ENCODE data around the gene ASCC2. TPM values are rescaled to one million over a fixed set of nuclear protein-coding genes. Genes with fewer than 3 reads are reported as not detected.

The ASCC2 gene
- total and polyA plus RNA-seq, 10 donors: 34.1 to 89.0 (median 62.9) TPM

DNA sequence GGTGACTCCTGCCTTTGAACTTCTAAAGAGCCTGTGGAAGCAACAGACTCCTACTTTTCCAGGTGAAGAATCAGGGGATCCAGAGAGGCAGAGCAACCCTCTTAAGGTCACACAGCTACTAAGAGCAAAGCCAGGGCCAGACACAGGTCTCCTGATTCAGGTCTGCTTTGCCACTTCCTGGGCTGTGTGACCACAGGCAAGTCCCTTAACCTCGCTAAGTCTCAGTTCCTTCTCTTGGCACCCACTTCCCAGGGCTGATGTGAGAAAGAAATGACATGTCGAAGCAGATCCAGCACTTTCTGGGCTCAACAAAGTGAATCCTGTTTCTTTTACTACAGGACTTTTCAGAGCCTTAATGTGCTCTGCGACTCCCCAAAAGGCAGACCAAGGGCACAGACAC is 40.7 kb downstream of the ASCC2 start:
- Histone ChIP-seq H3K27ac (peak overlapping the region in 3 of 8 donors; percentile 34 to 83 (median 76)), H3K4me1 (peaks cover 11 to 42% (median 26%) of the 10 kb centered on the region in 6 donors), H3K36me3 (peaks cover 5 to 100% (median 83%) of the 10 kb centered on the region in 6 donors), H3K4me3 (no peak overlapping the region), H3K27me3 (replicated peaks in 1 of 7) (no peaks in the 10 kb centered on the region), H3K9me3 (no peaks in the 10 kb centered on the region)
- 53 to 83% (median 72%) methylated on average over 3 of the region's 3 CpGs for WGBS, 5 donors
- intact Hi-C loops (cut with DNase I; ENCODE audit: low total_unique reads): no loop called here
- DNase-seq: no peak
- TF ChIP-seq, protein P1, sequence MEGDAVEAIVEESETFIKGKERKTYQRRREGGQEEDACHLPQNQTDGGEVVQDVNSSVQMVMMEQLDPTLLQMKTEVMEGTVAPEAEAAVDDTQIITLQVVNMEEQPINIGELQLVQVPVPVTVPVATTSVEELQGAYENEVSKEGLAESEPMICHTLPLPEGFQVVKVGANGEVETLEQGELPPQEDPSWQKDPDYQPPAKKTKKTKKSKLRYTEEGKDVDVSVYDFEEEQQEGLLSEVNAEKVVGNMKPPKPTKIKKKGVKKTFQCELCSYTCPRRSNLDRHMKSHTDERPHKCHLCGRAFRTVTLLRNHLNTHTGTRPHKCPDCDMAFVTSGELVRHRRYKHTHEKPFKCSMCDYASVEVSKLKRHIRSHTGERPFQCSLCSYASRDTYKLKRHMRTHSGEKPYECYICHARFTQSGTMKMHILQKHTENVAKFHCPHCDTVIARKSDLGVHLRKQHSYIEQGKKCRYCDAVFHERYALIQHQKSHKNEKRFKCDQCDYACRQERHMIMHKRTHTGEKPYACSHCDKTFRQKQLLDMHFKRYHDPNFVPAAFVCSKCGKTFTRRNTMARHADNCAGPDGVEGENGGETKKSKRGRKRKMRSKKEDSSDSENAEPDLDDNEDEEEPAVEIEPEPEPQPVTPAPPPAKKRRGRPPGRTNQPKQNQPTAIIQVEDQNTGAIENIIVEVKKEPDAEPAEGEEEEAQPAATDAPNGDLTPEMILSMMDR (IDR thresholded peaks at IDR 0.05 in 8 of 11, conservative IDR thresholded peaks at IDR 0.05 in 3 of 11): no peak
- TF ChIP-seq POLR2A (IDR thresholded peaks at IDR 0.05) (no peak), POLR2AphosphoS5 (IDR thresholded peaks at IDR 0.05) (no peak)

DNA sequence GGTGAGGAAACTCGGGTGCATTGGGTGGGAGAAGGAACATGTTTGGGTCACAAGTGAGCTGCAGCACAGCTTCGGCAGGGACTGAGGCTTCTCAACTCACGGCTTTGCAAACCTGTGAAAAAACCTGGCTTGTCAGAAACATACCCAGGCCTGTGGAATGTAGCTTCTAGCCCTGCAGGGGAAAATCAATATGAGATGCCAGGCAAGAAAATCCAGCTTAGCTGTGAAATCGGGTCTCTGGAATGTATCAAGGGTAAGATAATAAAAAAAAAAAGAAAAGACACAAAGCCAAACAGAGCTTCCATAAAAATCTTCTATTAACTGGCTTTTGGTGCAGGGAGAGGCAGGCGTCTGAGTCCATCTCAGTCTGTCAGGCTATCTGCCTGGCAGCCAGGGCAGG is 42.4 kb downstream of the ASCC2 start:
- peaks cover 11 to 42% (median 26%) of the 10 kb centered on the region in 6 donors for H3K4me1 ChIP-seq
- H3K27me3 ChIP-seq (replicated peaks in 1 of 7): no peaks in the 10 kb centered on the region
- intact Hi-C loops (cut with DNase I; ENCODE audit: low total_unique reads): no loop called here
- peaks cover 5 to 100% (median 82%) of the 10 kb centered on the region in 6 donors for H3K36me3 ChIP-seq
- no peak for DNase-seq
- WGBS, 5 donors: 87 to 97% (median 95%) methylated on average over 5 of the region's 5 CpGs
- no peak overlapping the region for H3K4me3 ChIP-seq
- H3K9me3 ChIP-seq: no peaks in the 10 kb centered on the region
- TF ChIP-seq POLR2A (IDR thresholded peaks at IDR 0.05) (no peak), POLR2AphosphoS5 (IDR thresholded peaks at IDR 0.05) (no peak)
- TF ChIP-seq, protein P1 (IDR thresholded peaks at IDR 0.05 in 8 of 11, conservative IDR thresholded peaks at IDR 0.05 in 3 of 11): no peak
- no peak overlapping the region for H3K27ac ChIP-seq

DNA sequence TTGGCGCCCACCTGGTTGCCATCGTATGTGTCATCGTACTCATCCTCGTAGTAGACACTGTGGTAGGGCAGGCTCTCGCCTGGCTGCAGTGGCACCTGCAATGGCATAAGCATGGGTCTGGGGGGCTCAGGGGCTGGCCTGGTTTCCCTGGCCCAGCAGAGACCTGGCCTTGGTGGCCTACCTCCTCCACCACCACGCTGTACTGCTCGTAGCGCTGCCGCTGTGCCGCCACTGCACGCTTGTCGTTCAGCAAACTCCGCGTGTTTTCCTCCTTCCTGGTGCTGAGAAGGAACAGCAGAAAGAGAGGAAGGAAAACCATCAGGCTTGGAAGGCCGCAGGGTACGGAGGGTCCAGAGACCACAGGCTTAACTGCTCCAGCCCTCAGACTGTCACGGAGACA is 44.7 kb downstream of the ASCC2 start:
- TF ChIP-seq POLR2A (IDR thresholded peaks at IDR 0.05) (no peak), POLR2AphosphoS5 (IDR thresholded peaks at IDR 0.05) (no peak)
- TF ChIP-seq, protein P1 (IDR thresholded peaks at IDR 0.05 in 8 of 11, conservative IDR thresholded peaks at IDR 0.05 in 3 of 11): no peak
- intact Hi-C loops (cut with DNase I; ENCODE audit: low total_unique reads): no loop called here
- H3K27ac ChIP-seq: no peak overlapping the region
- peaks cover 8 to 100% (median 86%) of the 10 kb centered on the region in 6 donors for H3K36me3 ChIP-seq
- peaks cover 7 to 33% (median 15%) of the 10 kb centered on the region in 6 donors for H3K4me1 ChIP-seq
- no peak overlapping the region for H3K4me3 ChIP-seq
- no peaks in the 10 kb centered on the region for H3K9me3 ChIP-seq
- no peak for DNase-seq
- WGBS, 5 donors: 85 to 97% (median 94%) methylated on average over 11 to 17 of the region's 17 CpGs
- no peaks in the 10 kb centered on the region for H3K27me3 ChIP-seq (replicated peaks in 1 of 7)

DNA sequence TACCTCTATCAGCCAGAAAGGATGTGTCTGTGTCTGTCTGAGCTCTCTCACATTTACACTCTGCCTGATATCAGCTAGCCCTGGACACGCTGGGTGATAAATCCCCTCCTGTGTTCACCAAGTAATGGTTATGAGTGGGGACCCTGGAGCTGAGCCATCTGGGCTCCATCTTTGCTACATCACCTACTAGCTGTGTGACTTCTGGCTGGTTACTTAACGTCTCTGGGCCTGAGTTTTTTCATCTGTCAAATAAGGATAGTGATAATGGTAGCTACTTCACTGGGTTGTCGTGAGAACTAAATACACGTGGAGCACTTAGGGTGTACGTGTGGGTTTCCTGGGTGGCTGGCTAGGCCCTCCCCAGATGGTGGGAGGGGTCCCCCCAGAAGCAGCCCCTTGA is 48.0 kb downstream of the ASCC2 start:
- TF ChIP-seq POLR2A (IDR thresholded peaks at IDR 0.05) (no peak), POLR2AphosphoS5 (IDR thresholded peaks at IDR 0.05) (no peak)
- TF ChIP-seq, protein P1 (IDR thresholded peaks at IDR 0.05 in 8 of 11, conservative IDR thresholded peaks at IDR 0.05 in 3 of 11): no peak
- Histone ChIP-seq H3K4me1 (peaks cover 0 to 44% (median 21%) of the 10 kb centered on the region in 6 donors), H3K9me3 (no peaks in the 10 kb centered on the region), H3K27me3 (replicated peaks in 1 of 7) (no peaks in the 10 kb centered on the region), H3K36me3 (peaks cover 8 to 88% (median 73%) of the 10 kb centered on the region in 6 donors), H3K27ac (peak overlapping the region in 1 of 8 donors; percentile 55), H3K4me3 (no peak overlapping the region)
- intact Hi-C loops (cut with DNase I; ENCODE audit: low total_unique reads): no loop called here
- no peak for DNase-seq
- 92 to 96% (median 93%) methylated on average over 5 of the region's 5 CpGs for WGBS, 5 donors

Measured in spleen (tissue), 11 donors.